Measurements from ENCODE around the gene NEIL3. TPM values are rescaled to one million over a fixed set of nuclear protein-coding genes. Genes with fewer than 3 reads are reported as not detected.

Gene NEIL3
- total and polyA plus RNA-seq, 3 donors from 2014 or later, result 2.0 to 2.7 (median 2.0) TPM

DNA sequence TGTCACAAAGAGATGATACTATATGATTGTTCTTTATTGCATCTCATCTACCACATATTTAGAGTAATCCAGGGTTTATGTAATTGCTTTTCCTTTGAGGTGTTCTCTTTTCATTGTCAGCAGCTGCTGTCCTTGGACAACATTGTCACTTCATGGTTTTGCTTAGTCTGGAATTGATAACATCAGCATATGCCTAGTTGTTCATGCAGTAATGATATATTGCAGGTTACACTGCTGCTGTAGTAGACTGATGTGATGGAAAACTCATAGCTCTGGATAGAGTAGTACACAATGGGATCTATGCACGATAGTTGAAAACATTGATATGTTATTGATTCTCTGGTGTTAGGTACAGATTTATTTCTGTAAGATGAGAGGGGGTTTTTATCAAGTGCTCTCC is 13.7 kb downstream of the NEIL3 start:
- no peaks in the 10 kb centered on the region for H3K27me3 ChIP-seq
- intact Hi-C loops (cut with DNase I; ENCODE audit: low total_unique reads), result no loop called here
- H3K4me3 ChIP-seq, result no peak overlapping the region
- WGBS, 2 donors, result 89 to 92% methylated on average over 1 of the region's 1 CpG
- DNase-seq, result no peak
- H3K4me1 ChIP-seq, result no peaks in the 10 kb centered on the region
- H3K9me3 ChIP-seq, result no peaks in the 10 kb centered on the region
- no peak overlapping the region for H3K27ac ChIP-seq
- TF ChIP-seq, protein P1, sequence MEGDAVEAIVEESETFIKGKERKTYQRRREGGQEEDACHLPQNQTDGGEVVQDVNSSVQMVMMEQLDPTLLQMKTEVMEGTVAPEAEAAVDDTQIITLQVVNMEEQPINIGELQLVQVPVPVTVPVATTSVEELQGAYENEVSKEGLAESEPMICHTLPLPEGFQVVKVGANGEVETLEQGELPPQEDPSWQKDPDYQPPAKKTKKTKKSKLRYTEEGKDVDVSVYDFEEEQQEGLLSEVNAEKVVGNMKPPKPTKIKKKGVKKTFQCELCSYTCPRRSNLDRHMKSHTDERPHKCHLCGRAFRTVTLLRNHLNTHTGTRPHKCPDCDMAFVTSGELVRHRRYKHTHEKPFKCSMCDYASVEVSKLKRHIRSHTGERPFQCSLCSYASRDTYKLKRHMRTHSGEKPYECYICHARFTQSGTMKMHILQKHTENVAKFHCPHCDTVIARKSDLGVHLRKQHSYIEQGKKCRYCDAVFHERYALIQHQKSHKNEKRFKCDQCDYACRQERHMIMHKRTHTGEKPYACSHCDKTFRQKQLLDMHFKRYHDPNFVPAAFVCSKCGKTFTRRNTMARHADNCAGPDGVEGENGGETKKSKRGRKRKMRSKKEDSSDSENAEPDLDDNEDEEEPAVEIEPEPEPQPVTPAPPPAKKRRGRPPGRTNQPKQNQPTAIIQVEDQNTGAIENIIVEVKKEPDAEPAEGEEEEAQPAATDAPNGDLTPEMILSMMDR (IDR thresholded peaks at IDR 0.05), result no peak
- no peak for TF ChIP-seq POLR2A (IDR thresholded peaks at IDR 0.05)
- H3K36me3 ChIP-seq (ENCODE audit: low read depth, missing control alignments), result no peaks in the 10 kb centered on the region

GRCh38 chr4:177332119-177332518 is 22.4 kb downstream of the NEIL3 start:
- intact Hi-C loops (cut with DNase I; ENCODE audit: low total_unique reads), result no loop called here
- 97 to 98% methylated on average over 4 of the region's 4 CpGs for whole genome bisulfite sequencing, 2 donors

GRCh38 chr4:177339477-177340374 is 30.1 kb downstream of the NEIL3 start:
- Histone ChIP-seq H3K27ac (no peak overlapping the region), H3K4me1 (no peaks in the 10 kb centered on the region), H3K36me3 (ENCODE audit: low read depth, missing control alignments) (no peaks in the 10 kb centered on the region), H3K9me3 (no peaks in the 10 kb centered on the region), H3K27me3 (no peaks in the 10 kb centered on the region), H3K4me3 (no peak overlapping the region)
- TF ChIP-seq POLR2A (IDR thresholded peaks at IDR 0.05), result no peak
- TF ChIP-seq, protein P1 (IDR thresholded peaks at IDR 0.05), result peak in 2 of 3 experiments; percentile 50
- intact Hi-C loops (cut with DNase I; ENCODE audit: low total_unique reads), result no loop called here
- DNase-seq, result no peak
- 48 to 64% methylated on average over 5 of the region's 5 CpGs for WGBS, 2 donors

More at GRCh38 chr4:177332119-177332518, 22.4 kb downstream of the NEIL3 start:
- H3K4me3 ChIP-seq, result no peak overlapping the region
- TF ChIP-seq, protein P1 (IDR thresholded peaks at IDR 0.05), result no peak
- H3K9me3 ChIP-seq, result no peaks in the 10 kb centered on the region
- H3K4me1 ChIP-seq, result no peaks in the 10 kb centered on the region
- no peaks in the 10 kb centered on the region for H3K27me3 ChIP-seq
- H3K27ac ChIP-seq, result no peak overlapping the region
- DNase-seq, result no peak
- H3K36me3 ChIP-seq (ENCODE audit: low read depth, missing control alignments), result no peaks in the 10 kb centered on the region

GRCh38 chr4:177348348-177348747 is 38.7 kb downstream of the NEIL3 start:
- intact Hi-C loops (cut with DNase I; ENCODE audit: low total_unique reads), result no loop called here
- no peak for TF ChIP-seq POLR2A (IDR thresholded peaks at IDR 0.05)
- TF ChIP-seq, protein P1 (IDR thresholded peaks at IDR 0.05), result no peak
- Histone ChIP-seq H3K9me3 (no peaks in the 10 kb centered on the region), H3K4me3 (no peak overlapping the region), H3K36me3 (ENCODE audit: low read depth, missing control alignments) (no peaks in the 10 kb centered on the region), H3K27me3 (no peaks in the 10 kb centered on the region), H3K4me1 (no peaks in the 10 kb centered on the region), H3K27ac (no peak overlapping the region)
- WGBS, 2 donors, result 83 to 93% methylated on average over 8 of the region's 8 CpGs
- DNase-seq, result no peak

Measured in testis (tissue), 3 donors.